Measurements from ENCODE around the gene DHH. TPM values are rescaled to one million over a fixed set of nuclear protein-coding genes. Genes with fewer than 3 reads are reported as not detected.
A peak's percentile ranks its signal among the peaks of the same experiment; 100 is the strongest.

The DHH gene
- total RNA-seq, 1 experiment from 2014 or later: not detected

- no peaks in the 10 kb centered on the region for H3K27me3 Mint-ChIP-seq (ENCODE audit: unreplicated experiment)
- peaks cover 13% of the 10 kb centered on the region for H3K4me1 Mint-ChIP-seq (ENCODE audit: low read depth, unreplicated experiment)
- no peak for DNase-seq
- peak overlapping the region; percentile 94 for H3K4me3 Mint-ChIP-seq (ENCODE audit: low read depth, unreplicated experiment)
- H3K36me3 Mint-ChIP-seq (ENCODE audit: insufficient read depth, unreplicated experiment): peaks cover 27% of the 10 kb centered on the region
- H3K9me3 Mint-ChIP-seq (ENCODE audit: low read depth, unreplicated experiment): no peaks in the 10 kb centered on the region
- no peak for TF ChIP-seq CTCF (IDR thresholded peaks at IDR 0.05; ENCODE audit: unreplicated experiment)
- CTCF ChIA-PET: interaction anchor here (0.6 to 2.0 kb wide), 8 partner anchors 10 to 244 kb away, joined by 3 to 10 read pairs (median 4); partner anchors contain the start of gene RND1
- H3K27ac Mint-ChIP-seq (ENCODE audit: unreplicated experiment): peak overlapping the region; percentile 78
- BruUV-seq (replicated peaks): TSS peak; percentile 32
- intact Hi-C loops (cut with micrococcal nuclease; ENCODE audit: unreplicated experiment): no loop called here
Observed at GRCh38 chr12:49109641-49110463, 15.3 kb upstream of the DHH start.

GRCh38 chr12:49108958-49109404 lies 14.4 kb upstream of the DHH start:
- intact Hi-C loops (cut with micrococcal nuclease; ENCODE audit: unreplicated experiment): no loop called here
- no peak overlapping the region for H3K27ac Mint-ChIP-seq (ENCODE audit: unreplicated experiment)
- CTCF ChIA-PET: interaction anchor here (0.8 to 2.0 kb wide), 3 partner anchors 21 to 243 kb away, joined by 3 to 6 read pairs (median 3); partner anchors contain the start of genes RND1 and TUBA1B
- peak overlapping the region; percentile 94 for H3K4me3 Mint-ChIP-seq (ENCODE audit: low read depth, unreplicated experiment)
- H3K4me1 Mint-ChIP-seq (ENCODE audit: low read depth, unreplicated experiment): peaks cover 13% of the 10 kb centered on the region
- TF ChIP-seq CTCF (IDR thresholded peaks at IDR 0.05; ENCODE audit: unreplicated experiment): no peak
- H3K36me3 Mint-ChIP-seq (ENCODE audit: insufficient read depth, unreplicated experiment): peaks cover 27% of the 10 kb centered on the region
- H3K9me3 Mint-ChIP-seq (ENCODE audit: low read depth, unreplicated experiment): no peaks in the 10 kb centered on the region
- no TSS peak for BruUV-seq (replicated peaks)
- no peak for DNase-seq
- H3K27me3 Mint-ChIP-seq (ENCODE audit: unreplicated experiment): no peaks in the 10 kb centered on the region

- CTCF ChIA-PET: interaction anchor here (0.7 to 2.3 kb wide), 3 partner anchors 12 to 17 kb away, joined by 3 to 8 read pairs (median 4); partner anchors contain the start of gene DHH
- no peak for TF ChIP-seq CTCF (IDR thresholded peaks at IDR 0.05; ENCODE audit: unreplicated experiment)
- DNase-seq: peak; percentile 49
- H3K9me3 Mint-ChIP-seq (ENCODE audit: low read depth, unreplicated experiment): no peaks in the 10 kb centered on the region
- no peaks in the 10 kb centered on the region for H3K27me3 Mint-ChIP-seq (ENCODE audit: unreplicated experiment)
- intact Hi-C loops (cut with micrococcal nuclease; ENCODE audit: unreplicated experiment): no loop called here
- H3K4me3 Mint-ChIP-seq (ENCODE audit: low read depth, unreplicated experiment): no peak overlapping the region
- H3K27ac Mint-ChIP-seq (ENCODE audit: unreplicated experiment): no peak overlapping the region
- H3K4me1 Mint-ChIP-seq (ENCODE audit: low read depth, unreplicated experiment): peaks cover 13% of the 10 kb centered on the region
- no TSS peak for BruUV-seq (replicated peaks)
- peaks cover 21% of the 10 kb centered on the region for H3K36me3 Mint-ChIP-seq (ENCODE audit: insufficient read depth, unreplicated experiment)
Observed at GRCh38 chr12:49105504-49106084, 11.0 kb upstream of the DHH start.

GRCh38 chr12:49104822-49105221 lies 10.2 kb upstream of the DHH start:
- CTCF ChIA-PET: interaction anchor here (0.7 to 2.3 kb wide), 4 partner anchors 9 to 83 kb away, joined by 3 to 8 read pairs (median 4); partner anchors contain the start of gene DHH
- Mint-ChIP-seq H3K36me3 (ENCODE audit: insufficient read depth, unreplicated experiment) (peaks cover 14% of the 10 kb centered on the region), H3K4me3 (ENCODE audit: low read depth, unreplicated experiment) (no peak overlapping the region), H3K27me3 (ENCODE audit: unreplicated experiment) (no peaks in the 10 kb centered on the region), H3K9me3 (ENCODE audit: low read depth, unreplicated experiment) (no peaks in the 10 kb centered on the region), H3K27ac (ENCODE audit: unreplicated experiment) (no peak overlapping the region), H3K4me1 (ENCODE audit: low read depth, unreplicated experiment) (peaks cover 13% of the 10 kb centered on the region)
- BruUV-seq (replicated peaks): no TSS peak
- no peak for TF ChIP-seq CTCF (IDR thresholded peaks at IDR 0.05; ENCODE audit: unreplicated experiment)
- intact Hi-C loops (cut with micrococcal nuclease; ENCODE audit: unreplicated experiment): no loop called here
- no peak for DNase-seq

Measured in Calu3 (cell line).